ENCODE data around the gene TRRAP. TPM values are rescaled to one million over a fixed set of nuclear protein-coding genes. Genes with fewer than 3 reads are reported as not detected.

TRRAP gene
- total and polyA plus RNA-seq, 2 of the 8 experiments (the other 6 are each of a cell fraction or from before 2014, with no cell fraction given): 21.7 to 48.6 TPM

DNA sequence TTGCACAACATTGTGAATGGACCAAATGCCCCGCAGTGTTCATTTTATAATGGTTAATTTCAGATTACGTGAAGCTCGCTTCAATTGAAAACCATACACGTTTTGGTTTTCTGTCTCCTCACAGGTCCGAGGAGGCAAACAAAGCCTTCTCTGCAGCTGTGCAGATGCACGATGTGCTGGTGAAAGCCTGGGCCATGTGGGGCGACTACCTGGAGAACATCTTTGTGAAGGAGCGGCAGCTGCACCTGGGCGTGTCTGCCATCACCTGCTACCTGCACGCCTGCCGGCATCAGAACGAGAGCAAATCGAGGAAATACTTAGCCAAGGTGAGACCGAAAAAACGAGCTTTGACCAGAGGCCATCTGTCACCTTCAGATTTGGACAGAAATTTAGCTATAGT, 110.3 kb downstream of the TRRAP start (continued):
- TF ChIP-seq GABPA (IDR thresholded peaks at IDR 0.05; ENCODE audit: borderline replicate concordance, insufficient read depth, low read length) (no peak), SIRT6 (IDR thresholded peaks at IDR 0.05; ENCODE audit: low read length) (no peak), CTBP2 (IDR thresholded peaks at IDR 0.05; ENCODE audit: borderline replicate concordance, insufficient read depth, insufficient read length, low read length) (no peak), MAFK (IDR thresholded peaks at IDR 0.05; ENCODE audit: low read depth, low read length) (no peak)

All from H1 (cell line).